ENCODE results near the gene CFI. TPM values are rescaled to one million over a fixed set of nuclear protein-coding genes. Genes with fewer than 3 reads are reported as not detected.

CFI gene
- total and polyA plus RNA-seq, 2 of the 8 experiments (the other 6 are each of a cell fraction or from before 2014, with no cell fraction given): not detected

GRCh38 chr4:109786846-109787245, 15.0 kb downstream of the CFI start (continued):
- no peak for TF ChIP-seq CHD7 (IDR thresholded peaks at IDR 0.05; ENCODE audit: insufficient replicate concordance, low read length)

Data from H1 (cell line).